ENCODE results near the gene ZNF385B. TPM values are rescaled to one million over a fixed set of nuclear protein-coding genes. Genes with fewer than 3 reads are reported as not detected.

Gene ZNF385B
- total RNA-seq, 4 donors from 2014 or later = 2.2 to 5.0 (median 4.0) TPM

GRCh38 chr2:179655627-179656026, 205.8 kb downstream of the ZNF385B start:
- TF ChIP-seq CTCF (IDR thresholded peaks at IDR 0.05) (no peak), POLR2A (IDR thresholded peaks at IDR 0.05; ENCODE audit: low read depth) (no peak), EP300 (IDR thresholded peaks at IDR 0.05) (no peak), POLR2AphosphoS5 (IDR thresholded peaks at IDR 0.05) (no peak)
- Histone ChIP-seq H3K4me3 (no peak overlapping the region), H3K9me3 (no peaks in the 10 kb centered on the region), H3K27ac (replicated peaks in 1 of 4) (no peak overlapping the region), H3K4me1 (no peaks in the 10 kb centered on the region), H3K36me3 (no peaks in the 10 kb centered on the region), H3K27me3 (no peaks in the 10 kb centered on the region)
- DNase-seq (ENCODE audit: extremely low spot score) = no peak
- 64% methylated on average over 2 of the region's 2 CpGs for WGBS
- intact Hi-C loops (cut with DNase I) = no loop called here

GRCh38 chr2:179654806-179655205, 206.6 kb downstream of the ZNF385B start:
- H3K36me3 ChIP-seq = no peaks in the 10 kb centered on the region
- 71% methylated on average over 2 of the region's 2 CpGs for WGBS
- no peaks in the 10 kb centered on the region for H3K9me3 ChIP-seq
- H3K4me1 ChIP-seq = no peaks in the 10 kb centered on the region
- TF ChIP-seq POLR2AphosphoS5 (IDR thresholded peaks at IDR 0.05) (no peak), EP300 (IDR thresholded peaks at IDR 0.05) (no peak), CTCF (IDR thresholded peaks at IDR 0.05) (no peak), POLR2A (IDR thresholded peaks at IDR 0.05; ENCODE audit: low read depth) (no peak)
- intact Hi-C loops (cut with DNase I) = no loop called here
- no peak overlapping the region for H3K27ac ChIP-seq (replicated peaks in 1 of 4)
- DNase-seq (ENCODE audit: extremely low spot score) = no peak
- H3K27me3 ChIP-seq = no peaks in the 10 kb centered on the region
- H3K4me3 ChIP-seq = no peak overlapping the region

GRCh38 chr2:179652296-179652695, 209.1 kb downstream of the ZNF385B start:
- no peaks in the 10 kb centered on the region for H3K27me3 ChIP-seq
- no peaks in the 10 kb centered on the region for H3K4me1 ChIP-seq
- H3K4me3 ChIP-seq = no peak overlapping the region
- intact Hi-C loops (cut with DNase I) = no loop called here
- H3K36me3 ChIP-seq = no peaks in the 10 kb centered on the region
- no peak overlapping the region for H3K27ac ChIP-seq (replicated peaks in 1 of 4)
- 81% methylated on average over 2 of the region's 2 CpGs for WGBS
- TF ChIP-seq EP300 (IDR thresholded peaks at IDR 0.05) (peak; percentile 15), POLR2A (IDR thresholded peaks at IDR 0.05; ENCODE audit: low read depth) (no peak), POLR2AphosphoS5 (IDR thresholded peaks at IDR 0.05) (no peak), CTCF (IDR thresholded peaks at IDR 0.05) (no peak)
- DNase-seq (ENCODE audit: extremely low spot score) = no peak
- no peaks in the 10 kb centered on the region for H3K9me3 ChIP-seq

DNA sequence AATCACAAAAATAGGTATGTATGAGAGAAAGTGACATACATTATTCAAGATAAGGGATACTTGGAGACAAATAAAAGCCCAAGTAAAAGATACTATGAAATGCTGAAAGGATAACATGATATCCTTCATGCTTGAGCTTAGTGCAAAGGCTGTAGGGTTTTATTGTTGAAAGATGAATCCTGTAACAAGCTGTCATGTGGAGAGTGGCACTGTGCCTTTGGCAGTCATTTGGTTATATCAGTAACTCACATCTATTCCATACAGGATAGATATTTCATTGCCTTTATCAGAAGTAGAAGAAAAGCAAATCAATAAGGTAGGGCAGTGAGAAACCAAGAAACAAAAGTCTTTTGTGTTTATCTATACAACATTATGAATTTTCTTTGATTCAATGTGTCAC, 211.0 kb downstream of the ZNF385B start:
- Histone ChIP-seq H3K4me1 (no peaks in the 10 kb centered on the region), H3K9me3 (no peaks in the 10 kb centered on the region), H3K27ac (replicated peaks in 1 of 4) (no peak overlapping the region), H3K4me3 (no peak overlapping the region), H3K27me3 (no peaks in the 10 kb centered on the region), H3K36me3 (no peaks in the 10 kb centered on the region)
- no peak for DNase-seq (ENCODE audit: extremely low spot score)
- intact Hi-C loops (cut with DNase I) = no loop called here
- TF ChIP-seq EP300 (IDR thresholded peaks at IDR 0.05) (no peak), POLR2AphosphoS5 (IDR thresholded peaks at IDR 0.05) (no peak)

- H3K36me3 ChIP-seq = no peaks in the 10 kb centered on the region
- no peaks in the 10 kb centered on the region for H3K4me1 ChIP-seq
- no peaks in the 10 kb centered on the region for H3K27me3 ChIP-seq
- H3K27ac ChIP-seq (replicated peaks in 1 of 4) = no peak overlapping the region
- no peak for TF ChIP-seq CTCF (IDR thresholded peaks at IDR 0.05)
- no peak for TF ChIP-seq POLR2AphosphoS5 (IDR thresholded peaks at IDR 0.05)
- no peak for TF ChIP-seq EP300 (IDR thresholded peaks at IDR 0.05)
- no peak for TF ChIP-seq POLR2A (IDR thresholded peaks at IDR 0.05; ENCODE audit: low read depth)
- intact Hi-C loops (cut with DNase I) = no loop called here
- no peak overlapping the region for H3K4me3 ChIP-seq
- 82% methylated on average over 3 of the region's 3 CpGs for WGBS
- DNase-seq (ENCODE audit: extremely low spot score) = no peak
- no peaks in the 10 kb centered on the region for H3K9me3 ChIP-seq
Measured at GRCh38 chr2:179646862-179647587, 214.4 kb downstream of the ZNF385B start.

Data from esophagus muscularis mucosa (tissue), 4 donors.